Endometrium (tissue), 2 donors: ENCODE data around the gene NFAT5.
A peak's percentile ranks its signal among the peaks of the same experiment; 100 is the strongest.
"Not testable (repeated sequence)": the region's sequence is repeated elsewhere in the genome, so short reads cannot be mapped to it uniquely, and the experiment has no call there.

Experiments used
- FAIRE-seq: peaks from 2 replicates; lab custom pipeline; 2012; peaks lifted over from hg19 to GRCh38; lab: Jason Lieb, UNC
- donor health status: control.
- donor health status: control.

The NFAT5 gene

DNA sequence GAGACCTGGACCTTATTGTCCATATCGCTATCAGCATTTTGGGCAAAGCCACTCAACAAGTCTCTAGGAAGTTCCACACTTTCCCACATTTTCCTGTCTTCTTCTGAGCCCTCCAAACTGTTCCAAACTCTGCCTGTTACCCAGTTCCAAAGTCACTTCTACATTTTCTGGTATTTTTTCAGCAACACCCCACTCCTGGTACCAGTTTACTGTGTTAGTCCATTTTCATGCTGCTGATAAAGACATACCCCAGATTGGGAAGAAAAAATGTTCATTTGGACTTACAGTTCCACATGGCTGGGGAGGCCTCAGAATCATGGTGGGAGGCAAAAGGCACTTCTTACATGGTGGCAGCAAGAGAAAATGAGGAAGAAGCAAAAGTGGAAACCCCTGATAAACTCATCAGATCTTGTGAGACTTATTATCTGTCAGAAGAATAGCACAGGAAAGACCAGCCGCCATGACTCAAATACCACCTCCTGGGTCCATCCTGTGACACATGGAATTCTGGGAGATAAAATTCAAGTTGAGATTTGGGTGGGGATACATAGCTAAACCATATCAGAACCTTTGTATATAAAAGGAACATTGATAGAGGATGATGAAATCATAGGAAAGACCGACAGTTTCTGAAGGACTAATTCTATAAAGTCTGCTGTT is 71.6 kb downstream of the NFAT5 start:
- FAIRE-seq = not testable (repeated sequence)

DNA sequence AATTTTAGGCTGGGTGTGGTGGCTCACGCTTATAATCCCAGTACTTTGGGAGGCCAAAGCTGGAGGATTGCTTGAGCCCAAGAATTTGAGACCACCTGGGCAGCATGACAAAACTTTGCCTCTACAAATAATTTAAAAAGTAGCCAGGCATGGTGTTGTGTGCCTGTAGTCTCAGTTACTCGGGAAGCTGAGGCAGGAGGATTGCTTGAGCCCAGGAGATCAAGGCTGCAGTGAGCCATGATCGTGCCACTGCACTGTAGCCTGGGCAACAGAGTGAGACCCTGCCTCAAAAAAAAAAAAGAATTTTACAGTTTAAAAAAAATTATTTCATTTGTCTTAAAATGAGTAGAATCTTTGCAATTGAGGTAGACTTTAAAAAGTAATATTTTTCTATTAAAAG is 78.2 kb downstream of the NFAT5 start:
- not testable (repeated sequence) for FAIRE-seq

DNA sequence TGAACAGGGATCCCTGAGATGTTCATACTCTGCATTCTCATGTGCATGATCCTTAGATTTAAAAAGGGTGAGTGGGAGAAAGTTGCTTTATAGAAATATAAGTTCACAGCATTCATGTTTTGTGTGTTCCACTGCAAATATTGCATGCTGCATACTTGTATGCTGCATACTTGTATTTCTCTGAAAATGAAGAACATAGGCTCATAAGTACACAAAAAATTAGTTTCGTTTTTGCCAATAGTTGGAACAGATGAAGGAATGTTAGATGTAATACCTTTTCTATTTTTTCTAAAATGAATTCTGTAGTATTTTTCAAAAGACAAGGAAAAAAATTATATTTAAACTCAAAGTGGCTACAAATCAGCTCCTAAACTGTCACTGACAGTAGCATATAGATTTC is 79.0 kb downstream of the NFAT5 start:
- peak; percentile 41 for FAIRE-seq

DNA sequence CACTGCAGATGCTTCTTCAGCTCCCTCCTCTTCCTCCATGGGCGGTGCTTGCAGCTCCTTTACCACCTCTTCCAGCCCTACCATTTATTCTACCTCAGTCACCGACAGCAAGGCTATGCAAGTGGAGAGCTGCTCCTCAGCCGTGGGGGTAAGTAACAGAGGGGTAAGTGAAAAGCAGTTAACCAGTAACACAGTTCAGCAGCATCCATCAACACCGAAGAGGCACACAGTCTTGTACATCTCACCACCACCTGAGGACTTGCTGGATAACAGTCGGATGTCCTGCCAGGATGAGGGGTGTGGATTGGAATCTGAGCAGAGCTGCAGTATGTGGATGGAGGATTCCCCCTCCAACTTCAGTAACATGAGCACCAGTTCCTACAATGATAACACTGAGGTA is 81.3 kb downstream of the NFAT5 start:
- FAIRE-seq = no peak

DNA sequence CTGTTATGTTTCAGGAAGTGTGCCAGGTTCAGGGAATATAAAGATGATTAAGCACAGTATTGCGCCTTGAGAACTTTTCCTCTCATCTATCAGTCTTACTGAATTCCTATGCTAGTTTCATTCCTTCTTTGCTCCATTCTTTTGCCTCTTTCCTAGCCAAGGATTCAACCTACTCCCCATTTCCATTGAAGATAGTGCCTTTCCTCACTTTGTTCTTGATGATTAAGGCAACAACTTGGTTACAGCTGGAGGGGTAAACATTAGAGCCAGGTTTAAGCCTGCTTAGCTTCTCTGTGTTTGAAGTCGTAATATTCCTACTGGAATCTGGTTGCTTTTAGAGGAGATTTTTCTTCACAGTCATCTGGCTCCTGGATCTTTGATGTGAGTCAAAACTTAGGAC is 85.5 kb downstream of the NFAT5 start:
- FAIRE-seq = no peak

DNA sequence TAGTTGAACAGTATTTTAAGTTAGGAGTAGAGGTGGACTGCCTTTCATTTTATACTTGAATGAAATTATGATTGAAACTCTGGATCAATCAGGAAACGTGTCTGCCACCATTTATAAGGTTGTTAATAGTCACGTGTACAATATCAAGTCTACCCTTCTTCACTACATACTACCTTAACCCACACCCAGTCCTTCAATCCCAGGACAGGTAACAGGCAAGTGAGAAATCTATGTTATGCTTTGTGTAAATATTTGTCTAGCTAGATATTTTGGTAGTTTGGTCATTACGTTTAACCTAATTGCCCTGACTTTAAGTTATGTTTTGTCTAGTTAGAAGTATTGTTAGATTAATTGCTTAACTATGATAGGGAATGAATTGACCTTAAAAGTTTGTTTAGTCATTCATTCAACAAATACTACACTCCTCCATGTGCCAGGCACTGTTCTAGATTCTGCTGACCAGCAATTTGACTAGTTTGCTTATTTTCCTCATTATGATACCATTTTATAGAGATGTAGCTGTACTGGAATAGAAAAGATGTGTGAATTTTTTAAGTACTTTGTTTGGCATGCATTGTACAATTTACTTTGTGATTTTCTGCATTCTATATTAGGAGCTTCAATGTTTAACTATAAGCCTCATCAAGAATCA is 88.6 kb downstream of the NFAT5 start:
- no peak for FAIRE-seq

DNA sequence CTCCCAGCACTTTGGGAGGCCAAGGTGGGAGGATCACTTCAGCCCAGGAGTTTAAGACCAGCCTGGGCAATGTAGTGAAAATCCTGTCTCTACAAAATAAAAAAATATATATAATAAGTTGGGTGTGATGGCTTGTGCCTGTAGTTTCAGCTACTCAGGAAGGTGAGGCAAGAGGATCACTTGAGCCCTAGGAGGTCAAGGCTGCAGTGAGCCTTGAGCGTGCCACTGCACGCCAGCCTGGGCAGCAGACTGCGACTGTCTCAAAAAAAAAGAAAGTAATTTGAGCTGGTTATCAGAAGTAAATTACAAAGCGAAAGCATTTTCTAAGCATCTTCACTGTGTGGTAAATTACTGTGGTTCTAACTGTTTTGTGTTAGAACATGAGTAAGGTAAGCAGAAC is 94.4 kb downstream of the NFAT5 start:
- no peak for FAIRE-seq

DNA sequence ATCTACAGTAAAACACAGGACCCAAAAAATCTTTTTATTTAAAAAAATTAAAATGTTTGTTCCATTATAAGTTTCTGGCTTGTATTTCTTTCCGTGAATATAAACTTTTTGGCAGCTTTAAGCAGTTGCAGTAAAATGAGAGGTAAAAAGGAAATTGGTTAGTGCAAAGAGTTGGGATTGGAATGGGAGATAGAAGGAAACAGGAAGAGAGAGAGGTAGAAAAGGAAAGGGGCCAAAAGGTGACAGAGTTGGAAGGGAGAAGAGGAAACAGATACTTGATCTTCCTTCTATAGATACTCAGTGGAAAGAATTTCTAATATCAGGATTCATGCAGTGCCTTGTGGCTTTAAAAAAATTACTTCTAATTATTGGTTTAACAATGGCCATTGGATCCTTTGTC is 97.1 kb downstream of the NFAT5 start:
- FAIRE-seq = no peak

DNA sequence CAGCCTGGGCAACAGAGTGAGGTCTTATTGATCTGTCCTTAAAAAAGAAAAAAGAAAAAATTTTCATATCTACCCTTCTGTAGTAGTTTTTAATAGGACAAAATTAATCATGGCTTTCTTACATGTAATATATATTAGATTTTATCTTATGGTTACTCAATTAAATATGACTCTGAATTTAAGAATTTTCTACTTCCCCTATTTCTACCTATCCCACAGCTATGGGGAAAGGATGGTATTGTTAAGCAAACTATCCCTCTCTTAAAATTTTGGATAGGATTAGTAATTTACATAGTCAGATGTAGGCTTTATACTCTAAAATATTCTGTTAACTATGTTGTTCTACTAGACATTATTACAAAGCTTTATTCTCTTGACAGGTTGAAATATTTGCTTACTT is 98.1 kb downstream of the NFAT5 start:
- no peak for FAIRE-seq

DNA sequence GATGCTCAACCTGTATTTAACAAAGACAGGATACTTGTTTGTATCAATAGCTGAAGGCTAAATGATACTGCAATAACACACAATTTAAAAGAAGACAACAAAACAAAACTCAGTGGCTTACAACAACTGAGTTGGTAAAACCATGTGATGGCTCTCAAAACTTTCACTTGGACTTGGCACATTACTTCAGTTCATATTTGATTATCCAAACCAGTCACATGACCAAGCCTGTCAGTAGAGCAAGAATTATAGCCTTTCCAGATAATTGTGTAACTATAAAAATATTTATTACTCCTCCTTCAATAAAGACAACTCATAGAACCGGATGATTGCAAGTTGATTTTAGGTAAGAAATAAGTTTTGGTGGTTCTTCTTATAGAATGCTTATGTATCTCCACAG is 103.8 kb downstream of the NFAT5 start:
- FAIRE-seq = no peak

DNA sequence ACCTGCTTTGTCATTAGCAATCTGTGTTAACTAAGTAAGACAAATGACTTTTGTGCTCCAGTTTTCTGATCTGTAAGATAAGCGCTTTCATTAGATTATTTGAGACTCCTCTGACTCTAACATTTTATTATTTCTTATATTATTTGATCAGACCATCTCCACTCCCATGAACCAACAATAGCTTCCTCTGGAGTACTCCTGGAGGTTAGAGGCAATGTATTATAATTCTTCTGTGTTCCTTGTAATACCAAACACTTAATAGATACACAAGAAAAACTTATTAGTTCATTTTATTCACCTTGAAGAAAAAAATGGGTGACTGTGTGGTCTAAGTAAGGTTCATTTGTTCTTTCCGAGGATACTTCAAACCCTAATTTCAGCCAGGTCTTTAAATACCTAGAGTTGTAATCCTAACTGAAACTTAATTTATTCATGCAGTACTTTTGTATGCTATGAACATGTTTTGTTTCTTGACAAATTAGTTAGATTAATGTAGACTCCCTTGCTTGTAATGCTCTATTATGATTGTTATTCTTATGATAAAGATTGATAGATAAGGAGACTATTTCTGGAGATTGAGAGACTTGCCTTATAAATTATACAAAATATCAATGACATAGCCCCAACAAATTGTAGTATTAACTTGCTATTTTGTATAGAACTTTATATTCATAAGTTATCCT is 106.7 kb downstream of the NFAT5 start:
- no peak for FAIRE-seq

DNA sequence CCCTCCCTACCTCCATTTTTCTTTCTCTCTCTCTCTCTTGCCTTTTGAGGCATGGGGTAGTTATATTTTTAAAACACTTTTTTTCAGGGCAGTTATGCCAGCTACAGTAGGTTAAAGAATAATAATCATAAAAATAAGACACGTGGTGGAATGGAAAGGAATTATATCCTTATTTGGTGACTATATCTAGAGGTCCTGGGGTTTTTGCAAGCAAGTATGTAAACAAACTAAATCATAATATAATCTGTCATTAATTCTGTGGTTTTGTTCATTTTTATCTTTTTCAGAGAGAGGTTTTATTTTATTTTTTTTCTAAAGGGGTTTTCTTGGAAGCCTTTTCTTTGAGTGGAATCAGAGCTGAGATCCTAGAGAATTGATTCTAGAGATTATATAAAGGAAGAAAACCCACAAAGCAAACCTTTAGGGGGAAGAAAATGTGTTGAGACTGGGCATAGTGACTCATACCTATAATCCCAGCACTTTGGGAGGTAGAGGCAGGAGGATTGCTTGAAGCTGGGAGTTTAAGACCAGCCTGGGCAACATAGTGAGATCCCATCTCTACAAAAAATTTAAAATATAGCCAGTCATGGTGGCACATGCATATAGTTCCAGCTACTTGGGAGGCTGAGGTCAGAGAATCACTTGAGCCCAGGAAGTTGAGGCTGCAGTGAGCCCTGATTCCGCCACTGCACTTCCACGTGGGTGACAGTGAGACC is 107.4 kb downstream of the NFAT5 start:
- FAIRE-seq = peak; percentile 88

DNA sequence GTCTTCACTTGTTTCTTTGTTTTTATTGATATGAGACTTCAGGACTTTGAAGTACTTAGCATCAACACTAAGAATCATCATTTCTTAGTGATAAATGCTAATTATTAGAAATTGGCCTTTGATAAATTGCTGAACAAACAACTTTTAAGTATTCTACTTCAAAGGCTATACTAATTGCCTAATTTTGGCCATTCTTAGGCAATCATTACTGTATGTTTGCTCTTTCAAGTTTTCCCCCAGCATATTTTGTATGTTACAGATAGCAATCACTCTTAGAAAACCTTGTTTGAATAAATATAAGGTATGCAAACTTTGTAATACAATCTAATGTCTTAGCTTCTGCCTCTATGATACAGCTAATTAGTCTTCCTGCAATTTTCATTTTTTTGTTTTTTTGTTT is 114.6 kb downstream of the NFAT5 start:
- FAIRE-seq = no peak

DNA sequence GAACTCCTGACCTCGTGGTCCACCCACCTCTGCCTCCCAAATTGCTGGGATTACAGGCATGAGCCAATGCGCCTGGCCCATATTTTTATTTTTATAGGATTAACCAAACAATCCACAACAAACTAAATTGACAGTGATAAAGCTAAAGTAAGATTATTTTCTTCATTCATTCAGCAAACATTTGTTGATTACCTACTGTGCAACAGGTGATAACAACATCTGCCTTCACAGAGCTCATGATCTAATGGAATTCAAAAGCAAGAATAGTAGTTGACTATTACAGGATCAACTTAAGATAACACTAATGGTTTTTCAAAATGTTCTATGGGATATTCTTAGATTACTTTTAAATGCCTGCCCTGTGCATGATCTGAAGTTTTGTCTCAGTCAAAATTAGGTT is 122.8 kb downstream of the NFAT5 start:
- no peak for FAIRE-seq

DNA sequence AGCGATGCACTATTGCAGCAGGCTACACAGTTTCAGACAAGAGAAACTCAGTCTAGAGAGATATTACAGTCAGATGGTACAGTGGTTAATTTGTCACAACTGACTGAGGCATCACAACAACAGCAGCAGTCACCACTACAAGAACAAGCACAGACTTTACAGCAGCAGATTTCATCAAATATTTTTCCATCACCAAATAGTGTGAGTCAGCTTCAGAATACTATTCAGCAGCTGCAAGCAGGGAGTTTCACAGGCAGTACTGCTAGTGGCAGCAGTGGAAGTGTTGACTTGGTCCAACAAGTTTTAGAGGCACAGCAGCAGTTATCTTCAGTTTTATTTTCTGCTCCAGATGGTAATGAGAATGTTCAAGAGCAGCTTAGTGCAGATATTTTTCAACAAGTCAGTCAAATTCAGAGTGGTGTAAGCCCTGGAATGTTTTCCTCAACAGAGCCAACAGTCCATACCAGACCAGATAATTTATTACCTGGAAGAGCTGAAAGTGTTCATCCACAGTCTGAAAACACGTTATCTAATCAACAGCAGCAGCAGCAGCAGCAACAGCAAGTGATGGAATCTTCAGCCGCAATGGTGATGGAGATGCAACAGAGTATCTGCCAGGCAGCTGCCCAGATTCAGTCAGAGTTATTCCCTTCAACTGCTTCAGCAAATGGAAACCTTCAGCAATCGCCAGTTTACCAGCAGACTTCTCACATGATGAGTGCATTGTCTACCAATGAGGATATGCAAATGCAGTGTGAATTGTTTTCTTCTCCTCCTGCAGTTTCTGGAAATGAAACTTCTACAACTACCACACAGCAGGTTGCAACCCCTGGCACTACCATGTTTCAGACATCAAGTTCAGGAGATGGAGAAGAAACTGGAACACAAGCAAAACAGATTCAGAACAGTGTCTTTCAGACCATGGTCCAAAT is 126.5 kb downstream of the NFAT5 start:
- no peak for FAIRE-seq

DNA sequence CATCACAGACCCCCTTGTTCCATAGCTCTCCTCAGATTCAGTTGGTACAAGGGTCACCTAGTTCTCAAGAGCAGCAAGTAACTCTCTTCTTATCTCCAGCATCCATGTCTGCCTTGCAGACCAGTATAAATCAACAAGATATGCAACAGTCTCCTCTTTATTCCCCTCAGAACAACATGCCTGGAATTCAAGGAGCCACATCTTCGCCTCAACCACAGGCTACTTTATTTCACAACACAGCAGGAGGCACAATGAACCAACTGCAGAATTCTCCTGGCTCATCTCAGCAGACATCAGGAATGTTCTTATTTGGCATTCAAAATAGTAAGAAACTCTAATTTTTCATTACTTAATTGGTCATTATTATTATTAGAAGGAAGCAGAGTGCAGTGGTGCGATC is 128.2 kb downstream of the NFAT5 start:
- no peak for FAIRE-seq

DNA sequence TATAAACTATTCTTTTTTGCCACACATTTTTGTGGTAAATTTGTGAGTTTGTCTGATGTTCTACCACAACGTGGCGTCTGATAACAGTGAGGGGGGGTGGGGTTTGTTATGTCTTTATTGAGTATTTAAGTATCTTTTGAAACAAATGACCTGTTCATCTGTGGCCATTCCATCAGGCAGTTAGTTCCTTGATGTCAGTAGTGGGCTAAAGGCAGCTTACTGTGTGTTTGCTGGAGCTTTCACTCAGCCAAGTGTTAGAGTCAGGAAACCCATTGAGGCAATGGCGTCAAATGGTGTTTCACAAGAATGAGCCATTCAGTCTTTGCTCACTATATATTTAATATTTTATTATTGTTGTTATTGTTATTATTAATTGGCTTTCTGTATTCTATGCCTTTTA is 132.6 kb downstream of the NFAT5 start:
- no peak for FAIRE-seq

DNA sequence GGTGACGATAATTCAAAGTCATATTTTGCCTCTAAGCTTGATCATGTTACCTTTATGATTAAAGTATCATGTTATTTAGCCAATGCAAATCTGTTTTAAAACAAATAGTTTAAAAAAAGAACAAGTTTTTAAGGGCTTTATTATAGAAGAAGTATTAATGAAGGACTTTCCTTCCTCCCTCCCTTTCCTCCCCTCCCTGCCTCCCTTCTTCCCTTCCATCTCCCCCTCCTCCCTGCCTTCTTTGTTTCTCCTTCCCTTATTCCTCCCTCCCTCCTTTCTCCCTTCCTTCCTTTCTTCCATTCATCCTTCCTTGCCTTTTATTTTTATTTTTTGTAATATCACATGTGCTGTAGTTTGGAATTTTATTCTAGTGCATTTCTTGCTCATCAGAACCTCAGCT is 134.1 kb downstream of the NFAT5 start:
- no peak for FAIRE-seq

DNA sequence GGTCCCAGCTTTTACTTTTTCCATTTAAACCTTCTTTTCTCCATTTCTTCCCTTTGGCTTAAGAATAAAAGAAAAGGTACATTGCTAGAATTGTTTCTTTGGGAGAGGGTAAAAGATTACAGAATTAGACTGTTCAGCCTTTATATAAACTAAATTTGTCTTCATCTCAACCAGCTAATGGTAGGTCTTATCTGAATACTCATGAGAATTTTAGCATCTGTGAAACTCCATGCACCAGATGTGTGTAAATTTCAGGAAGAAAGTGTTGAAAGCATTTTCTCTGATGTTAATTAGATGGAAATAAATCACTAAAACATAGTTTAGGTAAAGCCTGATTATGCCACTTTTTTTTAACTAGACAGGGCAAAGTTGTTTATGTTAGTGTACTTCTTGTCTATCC is 135.7 kb downstream of the NFAT5 start:
- no peak for FAIRE-seq

DNA sequence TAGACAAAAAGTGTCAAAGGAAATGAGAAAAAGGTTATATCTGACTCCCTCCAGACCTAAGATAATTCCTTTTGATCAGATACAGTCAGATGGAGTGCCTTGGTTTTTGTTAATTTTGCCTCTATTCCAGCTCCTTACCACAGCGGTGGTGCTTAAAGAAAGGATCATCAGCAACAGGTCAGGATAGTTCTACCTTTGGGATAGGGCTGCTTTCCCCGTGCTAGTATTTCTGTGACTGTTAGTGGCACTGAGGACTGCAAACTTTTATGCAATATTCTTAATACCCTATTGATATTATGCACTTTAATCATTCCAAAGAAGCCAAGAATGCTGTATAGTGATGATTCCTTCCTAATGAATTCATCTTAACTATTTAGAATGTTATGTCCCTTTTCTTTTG is 136.1 kb downstream of the NFAT5 start:
- FAIRE-seq = no peak

DNA sequence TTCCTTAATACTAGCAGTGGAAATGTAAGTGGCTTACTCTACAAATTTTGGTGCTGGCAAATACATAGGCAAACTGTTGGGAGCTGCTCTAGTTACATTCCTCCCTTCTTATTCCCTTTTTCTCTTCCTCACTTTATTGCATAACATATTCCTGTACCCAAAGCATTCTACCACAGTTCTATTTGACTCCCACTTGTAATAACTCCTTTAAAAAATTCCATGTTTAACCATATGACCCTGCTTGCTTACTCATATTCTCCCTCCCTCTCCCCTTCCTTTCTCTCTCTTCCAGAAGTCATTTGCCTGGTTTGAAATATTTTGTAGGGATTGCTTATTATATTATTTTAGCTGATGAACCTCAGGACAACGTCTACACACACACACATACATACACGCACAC is 137.9 kb downstream of the NFAT5 start:
- no peak for FAIRE-seq
